GM13976 (cell line): ENCODE measurements around the gene PCNP.
"Not testable (repeated sequence)": the region's sequence is repeated elsewhere in the genome, so short reads cannot be mapped to it uniquely, and the experiment has no call there.

Experiments
- DNase-seq: peaks from one replicate; pipeline ENCODE4 v3.0.0; 2012; ENCODE audit warnings: low spot score
- in situ Hi-C: fragments of 300-500 bp; cut with MboI; formaldehyde crosslinking; loops from one replicate; pipeline ENCODE4 v1.12.0; 2022; ENCODE audit warnings: low sequenced_read_pairs, mixed read lengths, inconsistent platforms; ENCODE audit not compliant: unreplicated experiment
- TF ChIP-seq, protein P1 (sequence below): IDR thresholded peaks from 2 replicates; pipeline ENCODE4 v1.5.1; 2012; ENCODE audit warnings: borderline replicate concordance, mild to moderate bottlenecking; ENCODE audit not compliant: insufficient read depth; ENCODE audit errors: extremely low read depth, missing control alignments, control extremely low read depth

PCNP gene

DNA sequence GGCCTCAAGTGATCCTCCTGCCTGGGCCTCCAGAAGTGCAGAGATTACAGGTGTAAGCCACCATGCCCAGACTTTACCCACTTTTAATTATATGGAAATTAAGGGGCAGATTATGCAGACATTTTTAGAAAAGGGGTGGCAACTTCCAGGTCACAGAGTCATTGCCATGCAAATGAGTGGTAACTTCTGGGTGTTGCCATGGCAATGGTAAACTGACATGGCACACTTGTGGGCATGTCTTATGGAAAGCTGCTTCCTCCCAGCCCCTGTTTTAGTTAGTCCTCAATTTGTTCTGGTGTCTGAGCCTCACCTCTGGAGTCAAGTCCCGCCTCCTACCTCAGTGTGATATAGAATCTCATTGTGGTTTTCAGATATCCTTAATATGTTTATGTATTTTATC lies 49.7 kb downstream of the PCNP start:
- TF ChIP-seq, protein P1, sequence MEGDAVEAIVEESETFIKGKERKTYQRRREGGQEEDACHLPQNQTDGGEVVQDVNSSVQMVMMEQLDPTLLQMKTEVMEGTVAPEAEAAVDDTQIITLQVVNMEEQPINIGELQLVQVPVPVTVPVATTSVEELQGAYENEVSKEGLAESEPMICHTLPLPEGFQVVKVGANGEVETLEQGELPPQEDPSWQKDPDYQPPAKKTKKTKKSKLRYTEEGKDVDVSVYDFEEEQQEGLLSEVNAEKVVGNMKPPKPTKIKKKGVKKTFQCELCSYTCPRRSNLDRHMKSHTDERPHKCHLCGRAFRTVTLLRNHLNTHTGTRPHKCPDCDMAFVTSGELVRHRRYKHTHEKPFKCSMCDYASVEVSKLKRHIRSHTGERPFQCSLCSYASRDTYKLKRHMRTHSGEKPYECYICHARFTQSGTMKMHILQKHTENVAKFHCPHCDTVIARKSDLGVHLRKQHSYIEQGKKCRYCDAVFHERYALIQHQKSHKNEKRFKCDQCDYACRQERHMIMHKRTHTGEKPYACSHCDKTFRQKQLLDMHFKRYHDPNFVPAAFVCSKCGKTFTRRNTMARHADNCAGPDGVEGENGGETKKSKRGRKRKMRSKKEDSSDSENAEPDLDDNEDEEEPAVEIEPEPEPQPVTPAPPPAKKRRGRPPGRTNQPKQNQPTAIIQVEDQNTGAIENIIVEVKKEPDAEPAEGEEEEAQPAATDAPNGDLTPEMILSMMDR = no peak
- no peak for DNase-seq
- in situ Hi-C loops = no loop called here

GRCh38 chr3:101624857-101625256 lies 50.9 kb downstream of the PCNP start:
- DNase-seq = no peak
- TF ChIP-seq, protein P1 = no peak
- in situ Hi-C loops = no loop called here

DNA sequence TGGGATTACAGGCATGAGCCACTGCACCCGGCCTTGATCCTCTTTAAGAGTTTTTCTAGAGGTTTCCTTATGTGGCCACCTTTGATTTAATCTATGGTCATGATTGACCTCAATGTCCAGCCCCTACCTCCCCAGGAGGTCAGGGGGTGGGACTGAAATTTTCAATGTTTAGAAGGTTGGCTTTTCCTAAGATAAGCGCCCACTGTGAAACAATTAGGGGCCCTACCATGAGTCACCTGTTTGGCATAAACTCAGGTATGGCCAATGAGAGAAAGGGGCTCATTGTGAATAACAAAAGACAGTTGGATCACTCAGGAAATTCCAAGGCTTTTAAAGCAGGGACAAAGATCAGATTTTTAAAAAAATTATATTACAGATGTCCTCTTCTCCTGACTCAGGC lies 51.9 kb downstream of the PCNP start:
- TF ChIP-seq, protein P1 = no peak
- in situ Hi-C loops = no loop called here
- DNase-seq = no peak

- in situ Hi-C loops = no loop called here
- DNase-seq = no peak
- TF ChIP-seq, protein P1 = no peak
Observed at GRCh38 chr3:101629219-101629618, 55.2 kb downstream of the PCNP start.

DNA sequence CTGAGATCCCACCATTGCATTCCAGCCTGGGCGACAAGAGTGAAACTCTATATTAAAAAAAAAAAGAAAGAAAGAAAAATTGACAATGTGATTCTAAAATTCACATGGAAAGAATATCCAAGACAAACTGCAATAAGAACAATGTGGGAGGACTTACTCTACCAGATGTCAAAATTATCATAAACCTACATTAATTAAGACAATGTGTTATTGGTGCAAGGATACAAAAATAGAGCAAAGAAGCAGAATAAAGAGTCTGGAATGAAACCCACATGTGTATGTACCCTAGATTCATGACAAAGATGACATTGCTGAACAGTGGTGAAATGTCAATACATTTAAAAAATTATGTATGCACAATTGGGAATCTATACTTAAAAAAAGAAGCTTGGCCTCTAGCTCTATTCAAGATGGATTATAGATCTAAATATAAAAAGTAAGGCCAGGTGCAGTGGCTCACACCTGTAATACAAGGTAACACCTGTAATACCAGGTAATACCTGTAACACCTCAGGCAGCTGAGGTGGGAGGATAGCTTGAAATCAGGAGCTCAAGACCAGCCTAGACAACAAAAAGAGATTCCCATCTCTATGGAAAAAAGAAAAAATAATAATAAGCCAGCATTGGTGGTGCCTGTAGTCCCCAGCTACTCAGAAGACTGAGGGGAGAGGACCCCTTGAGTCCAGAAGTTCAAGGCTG lies 57.3 kb downstream of the PCNP start:
- in situ Hi-C loops = no loop called here

DNA sequence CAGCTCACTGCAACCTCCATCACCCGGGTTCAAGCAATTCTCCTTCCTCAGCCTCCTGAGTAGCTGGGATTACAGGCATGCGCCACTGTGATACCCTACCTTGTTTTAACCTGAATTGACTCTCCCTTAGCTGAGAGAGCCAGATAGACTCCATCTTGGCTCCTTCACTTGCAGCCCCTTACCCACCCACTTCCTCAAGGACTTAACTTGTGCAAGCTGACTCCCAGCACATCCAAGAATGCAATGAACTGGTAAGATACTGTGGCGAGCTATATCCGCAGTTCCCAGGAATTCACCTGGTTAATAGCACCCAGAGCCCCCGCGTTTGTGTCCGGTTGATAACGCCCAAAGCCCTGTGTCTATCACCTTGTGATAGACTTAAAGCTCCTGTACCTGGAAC lies 58.0 kb downstream of the PCNP start:
- in situ Hi-C loops = not testable (repeated sequence)

More for the DNA sequence above, 57.3 kb downstream of the PCNP start:
- no peak for DNase-seq
- TF ChIP-seq, protein P1 = no peak

DNA sequence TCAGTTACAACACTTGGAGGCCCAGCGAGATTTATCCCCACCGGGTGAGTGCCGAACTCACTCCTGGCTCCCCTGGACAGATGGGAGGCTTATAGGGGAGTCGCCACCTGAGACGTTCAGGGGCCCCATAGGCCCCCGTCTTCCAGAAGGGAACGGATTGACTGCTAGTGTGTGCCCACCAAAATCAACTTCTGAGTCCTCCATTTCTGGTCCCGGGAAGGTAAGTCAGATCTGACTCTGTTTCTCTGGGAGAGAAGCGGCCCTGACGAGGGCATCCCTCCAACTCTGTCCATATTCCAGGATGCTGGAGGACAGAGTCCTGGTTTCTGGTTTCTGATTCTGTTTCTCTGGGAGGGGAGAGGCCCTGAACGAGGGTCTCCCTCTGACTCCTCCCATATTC lies 58.6 kb downstream of the PCNP start:
- in situ Hi-C loops = no loop called here
- no peak for DNase-seq
- TF ChIP-seq, protein P1 = no peak

More for the DNA sequence above, 58.0 kb downstream of the PCNP start:
- not testable (repeated sequence) for DNase-seq
